Endothelial cell (in vitro differentiated cells): ENCODE results near the gene MOBP. TPM values are rescaled to one million over a fixed set of nuclear protein-coding genes. Genes with fewer than 3 reads are reported as not detected.

ENCODE experiments used
- DNase-seq: peaks from one replicate; pipeline ENCODE4 v3.0.0; 2021; ENCODE audit warnings: low spot score
- H3K27ac Mint-ChIP-seq: one replicate; pipeline ENCODE4 v1.8.0; 2021; ENCODE audit warnings: mixed read lengths, inconsistent platforms; ENCODE audit not compliant: unreplicated experiment
- H3K27me3 Mint-ChIP-seq: one replicate; pipeline ENCODE4 v1.8.0; 2021; ENCODE audit warnings: mild to moderate bottlenecking, moderate library complexity, mixed read lengths, inconsistent platforms; ENCODE audit not compliant: unreplicated experiment
- H3K36me3 Mint-ChIP-seq: one replicate; pipeline ENCODE4 v1.8.0; 2021; ENCODE audit warnings: mild to moderate bottlenecking, low read depth, mixed read lengths, inconsistent platforms; ENCODE audit not compliant: unreplicated experiment
- H3K4me1 Mint-ChIP-seq: one replicate; pipeline ENCODE4 v1.8.0; 2021; ENCODE audit warnings: mild to moderate bottlenecking, mixed read lengths, inconsistent platforms; ENCODE audit not compliant: unreplicated experiment
- H3K4me3 Mint-ChIP-seq: one replicate; pipeline ENCODE4 v1.8.0; 2021; ENCODE audit warnings: mild to moderate bottlenecking, mixed read lengths, inconsistent platforms; ENCODE audit not compliant: unreplicated experiment
- H3K9me3 Mint-ChIP-seq: one replicate; pipeline ENCODE4 v1.8.0; 2021; ENCODE audit warnings: mixed read lengths, inconsistent platforms; ENCODE audit not compliant: unreplicated experiment
- CTCF ChIP-seq: fragments of 200-600 bp; sonication (generic); IDR thresholded peaks from one replicate; pipeline ENCODE4 v1.5.0; 2021; ENCODE audit warnings: antibody characterized with exemption; ENCODE audit not compliant: unreplicated experiment
- total RNA-seq: library from RNA; stranded (reverse); fragmentation: NEBNext Ultra II Directional; extraction: Animal tissue kit (Norgen Biotek cat#: 25700); gene quantifications from one replicate; pipeline ENCODE4 v1.2.1, GENCODE V29; 2021; ENCODE audit not compliant: unreplicated experiment

The MOBP gene
- total RNA-seq, 1 donor from 2014 or later = not detected

DNA sequence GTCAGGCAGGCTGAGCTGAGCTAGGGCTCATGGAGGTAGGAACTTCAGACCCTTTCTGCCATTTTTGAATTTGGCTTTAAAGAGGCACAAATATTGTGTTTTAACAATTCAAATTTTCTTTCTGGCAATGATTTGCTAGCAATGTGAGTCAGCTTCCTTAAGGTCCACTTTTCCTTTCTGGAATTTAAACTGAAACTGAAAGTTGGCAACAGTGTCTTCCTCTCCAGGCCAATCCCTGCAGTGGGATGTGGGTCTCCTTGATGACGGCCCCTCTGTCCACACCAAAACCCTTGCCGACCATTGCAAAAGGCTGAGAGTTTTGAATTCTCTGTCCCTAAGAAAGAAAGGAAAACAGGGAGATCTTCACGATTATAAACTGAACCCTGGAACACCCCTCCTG lies 33.8 kb upstream of the MOBP start:
- peaks cover 4% of the 10 kb centered on the region for H3K36me3 Mint-ChIP-seq
- TF ChIP-seq CTCF = no peak
- no peak overlapping the region for H3K4me3 Mint-ChIP-seq
- no peak for DNase-seq
- peaks cover 10% of the 10 kb centered on the region for H3K4me1 Mint-ChIP-seq
- H3K9me3 Mint-ChIP-seq = no peaks in the 10 kb centered on the region
- peaks cover 4% of the 10 kb centered on the region for H3K27me3 Mint-ChIP-seq
- no peak overlapping the region for H3K27ac Mint-ChIP-seq

- no peak for TF ChIP-seq CTCF
- Mint-ChIP-seq H3K27me3 (peaks cover under 1% of the 10 kb centered on the region), H3K27ac (no peak overlapping the region)
Measured at GRCh38 chr3:39434574-39434973, 32.9 kb upstream of the MOBP start.

DNA sequence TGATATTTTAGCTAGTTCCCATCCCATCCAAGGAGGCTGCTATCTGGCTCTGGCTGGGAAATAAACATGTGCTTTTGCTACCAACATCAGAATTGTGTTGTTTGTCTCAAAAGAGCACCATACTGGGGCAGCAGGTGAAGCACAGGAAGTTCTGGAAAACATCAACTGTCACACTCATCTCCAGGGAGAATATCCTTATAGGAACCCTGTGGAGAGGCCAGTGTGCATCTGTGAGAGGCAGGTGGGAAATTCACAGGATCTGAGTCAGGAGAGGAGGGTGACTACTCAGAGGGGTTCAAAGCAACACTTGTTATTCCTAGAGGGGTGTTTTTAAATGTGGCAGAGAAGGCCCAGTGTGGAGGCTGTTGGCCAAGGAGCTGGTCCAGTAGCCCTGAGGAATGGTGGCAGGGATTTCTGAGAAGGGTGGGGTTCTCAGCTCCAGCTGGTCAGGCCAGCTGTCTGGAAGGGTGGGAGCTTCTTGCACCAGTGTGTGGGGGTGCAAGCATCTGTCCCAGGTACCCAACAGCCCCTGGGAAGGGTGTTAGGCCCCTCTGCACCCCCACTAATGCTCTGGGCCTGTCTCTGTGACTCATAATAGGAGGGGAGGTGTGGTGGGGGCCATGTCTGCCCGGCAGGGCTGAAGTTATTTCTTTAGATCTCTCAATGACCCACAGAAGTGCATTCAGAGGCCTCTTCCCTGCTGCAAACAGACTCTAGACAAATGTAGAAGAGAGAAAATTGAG lies 32.3 kb upstream of the MOBP start:
- no peak for DNase-seq
- Mint-ChIP-seq H3K9me3 (no peaks in the 10 kb centered on the region), H3K4me1 (peaks cover 4% of the 10 kb centered on the region), H3K36me3 (peaks cover 2% of the 10 kb centered on the region), H3K4me3 (no peak overlapping the region), H3K27ac (no peak overlapping the region), H3K27me3 (no peaks in the 10 kb centered on the region)
- no peak for TF ChIP-seq CTCF

More at GRCh38 chr3:39434574-39434973, 32.9 kb upstream of the MOBP start:
- Mint-ChIP-seq H3K9me3 (no peaks in the 10 kb centered on the region), H3K4me1 (peaks cover 8% of the 10 kb centered on the region), H3K4me3 (no peak overlapping the region), H3K36me3 (peaks cover 4% of the 10 kb centered on the region)
- DNase-seq = no peak

GRCh38 chr3:39438880-39439279 lies 28.6 kb upstream of the MOBP start:
- Mint-ChIP-seq H3K36me3 (no peaks in the 10 kb centered on the region), H3K9me3 (no peaks in the 10 kb centered on the region)

More at GRCh38 chr3:39438880-39439279, 28.6 kb upstream of the MOBP start:
- no peaks in the 10 kb centered on the region for H3K27me3 Mint-ChIP-seq
- no peak for DNase-seq
- TF ChIP-seq CTCF = no peak
- no peak overlapping the region for H3K27ac Mint-ChIP-seq
- no peaks in the 10 kb centered on the region for H3K4me1 Mint-ChIP-seq
- H3K4me3 Mint-ChIP-seq = no peak overlapping the region
